Measurements from ENCODE around the gene TMEM234. TPM values are rescaled to one million over a fixed set of nuclear protein-coding genes. Genes with fewer than 3 reads are reported as not detected.

Gene TMEM234
- polyA plus RNA-seq, 2 of the 4 experiments (the other 2 are of a cell fraction): 8.4 to 12.1 TPM

GRCh38 chr1:32186491-32186890 is 35.7 kb downstream of the TMEM234 start:
- H3K27ac ChIP-seq: no peak overlapping the region
- TF ChIP-seq CBX8 (IDR thresholded peaks at IDR 0.05) (no peak), HOXA7 (CRISPR knock-in tag; IDR thresholded peaks at IDR 0.05) (no peak), MAZ (IDR thresholded peaks at IDR 0.05; ENCODE audit: borderline replicate concordance, low read depth, low read length) (no peak), HOXB5 (CRISPR knock-in tag; IDR thresholded peaks at IDR 0.05) (no peak), POLR2AphosphoS2 (conservative IDR thresholded peaks at IDR 0.05; ENCODE audit: low read length) (no peak), BHLHE40 (IDR thresholded peaks at IDR 0.05; ENCODE audit: low read depth, low read length) (no peak), ZSCAN20 (CRISPR knock-in tag; IDR thresholded peaks at IDR 0.05) (no peak), USF2 (IDR thresholded peaks at IDR 0.05) (no peak), NFE2L2 (conservative IDR thresholded peaks at IDR 0.05; ENCODE audit: low read length) (no peak), SMC3 (IDR thresholded peaks at IDR 0.05) (no peak)
- no peak for FAIRE-seq
- H3K4me1 ChIP-seq: peaks cover 15% of the 10 kb centered on the region
- H3K4me3 ChIP-seq: no peak overlapping the region
- ChIA-PET POLR2A (no interaction called here), CTCF (interaction anchor here (0.6 kb wide), 1 partner anchor 157 kb away, joined by 4 read pairs; no protein-coding TSS in a partner anchor)
- 93% methylated on average over 2 of the region's 2 CpGs for WGBS (ENCODE audit: missing lambda C conversion rate)
- H3K9me3 ChIP-seq: no peaks in the 10 kb centered on the region
- no peak for DNase-seq (ENCODE audit: low read depth in 1 of 2, low spot score in 1 of 2)
- no peak for ATAC-seq
- H3K4me2 ChIP-seq: no peak overlapping the region

DNA sequence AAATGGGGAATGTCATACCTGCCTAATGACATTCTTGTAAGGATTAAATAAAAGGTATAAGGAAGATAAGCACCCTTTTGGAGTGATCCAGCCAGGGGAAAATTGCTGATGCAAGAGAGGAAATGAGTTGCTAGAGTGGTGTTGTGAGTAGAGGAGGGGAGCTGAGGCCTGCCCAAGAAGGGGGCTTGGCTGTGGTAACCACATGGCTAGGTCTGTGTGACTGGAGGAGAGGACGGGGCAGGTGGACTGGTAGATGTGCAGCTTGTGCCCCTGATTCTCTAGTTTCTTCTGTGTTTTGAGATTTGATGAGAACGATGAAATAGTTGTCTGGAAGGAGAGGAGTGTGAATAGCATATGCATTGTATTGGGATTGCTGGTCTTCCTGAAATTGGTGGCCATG is 36.1 kb downstream of the TMEM234 start:
- no peak for ATAC-seq
- WGBS (ENCODE audit: missing lambda C conversion rate): 93% methylated on average over 2 of the region's 2 CpGs
- H3K27ac ChIP-seq: peak overlapping the region in 1 of 2 experiments; percentile 57; a peak in 1 of 6 replicates
- TF ChIP-seq CTCF (IDR thresholded peaks at IDR 0.05) (no peak), E2F6 (IDR thresholded peaks at IDR 0.05; ENCODE audit: borderline replicate concordance, low read depth) (no peak), RFX5 (IDR thresholded peaks at IDR 0.05) (no peak), POLR2A (IDR thresholded peaks at IDR 0.05; ENCODE audit: low read length) (no peak), JUNB (IDR thresholded peaks at IDR 0.05) (no peak), HOXA7 (CRISPR knock-in tag; IDR thresholded peaks at IDR 0.05) (no peak), CHD4 (IDR thresholded peaks at IDR 0.05; ENCODE audit: borderline replicate concordance) (no peak), MAX (IDR thresholded peaks at IDR 0.05) (no peak), RAD21 (conservative IDR thresholded peaks at IDR 0.05 in 1 of 2, IDR thresholded peaks at IDR 0.05 in 1 of 2) (no peak), HOXB13 (CRISPR knock-in tag; IDR thresholded peaks at IDR 0.05; ENCODE audit: low read depth) (no peak), EHMT2 (IDR thresholded peaks at IDR 0.05; ENCODE audit: low read depth) (no peak), CHD2 (IDR thresholded peaks at IDR 0.05; ENCODE audit: low read length, partially characterized antibody) (no peak), SMC3 (IDR thresholded peaks at IDR 0.05) (no peak), NR3C1 (IDR thresholded peaks at IDR 0.05) (no peak), PHF8 (IDR thresholded peaks at IDR 0.05; ENCODE audit: borderline replicate concordance, low read depth) (no peak), JUN (IDR thresholded peaks at IDR 0.05) (no peak), MAZ (IDR thresholded peaks at IDR 0.05; ENCODE audit: borderline replicate concordance, low read depth, low read length) (no peak)
- no peak for DNase-seq (ENCODE audit: low read depth in 1 of 2, low spot score in 1 of 2)
- ChIA-PET CTCF (interaction anchor here (0.6 kb wide), 1 partner anchor 157 kb away, joined by 4 read pairs; no protein-coding TSS in a partner anchor), POLR2A (no interaction called here)
- H3K4me2 ChIP-seq: no peak overlapping the region
- no peak overlapping the region for H3K4me3 ChIP-seq
- H3K9me3 ChIP-seq: no peaks in the 10 kb centered on the region
- FAIRE-seq: no peak
- H3K4me1 ChIP-seq: peaks cover 19% of the 10 kb centered on the region

All from A549 (cell line).